GM21360 (cell line): ENCODE results near the gene PRRC1.
A peak's percentile ranks its signal among the peaks of the same experiment; 100 is the strongest.

Experiments used
- ATAC-seq: cut with Tn5 transposase; IDR thresholded peaks from one replicate; pipeline ENCODE4 v1.9.1; 2021; ENCODE audit warnings: mild to moderate bottlenecking, moderate library complexity; ENCODE audit not compliant: unreplicated experiment

PRRC1 gene

DNA sequence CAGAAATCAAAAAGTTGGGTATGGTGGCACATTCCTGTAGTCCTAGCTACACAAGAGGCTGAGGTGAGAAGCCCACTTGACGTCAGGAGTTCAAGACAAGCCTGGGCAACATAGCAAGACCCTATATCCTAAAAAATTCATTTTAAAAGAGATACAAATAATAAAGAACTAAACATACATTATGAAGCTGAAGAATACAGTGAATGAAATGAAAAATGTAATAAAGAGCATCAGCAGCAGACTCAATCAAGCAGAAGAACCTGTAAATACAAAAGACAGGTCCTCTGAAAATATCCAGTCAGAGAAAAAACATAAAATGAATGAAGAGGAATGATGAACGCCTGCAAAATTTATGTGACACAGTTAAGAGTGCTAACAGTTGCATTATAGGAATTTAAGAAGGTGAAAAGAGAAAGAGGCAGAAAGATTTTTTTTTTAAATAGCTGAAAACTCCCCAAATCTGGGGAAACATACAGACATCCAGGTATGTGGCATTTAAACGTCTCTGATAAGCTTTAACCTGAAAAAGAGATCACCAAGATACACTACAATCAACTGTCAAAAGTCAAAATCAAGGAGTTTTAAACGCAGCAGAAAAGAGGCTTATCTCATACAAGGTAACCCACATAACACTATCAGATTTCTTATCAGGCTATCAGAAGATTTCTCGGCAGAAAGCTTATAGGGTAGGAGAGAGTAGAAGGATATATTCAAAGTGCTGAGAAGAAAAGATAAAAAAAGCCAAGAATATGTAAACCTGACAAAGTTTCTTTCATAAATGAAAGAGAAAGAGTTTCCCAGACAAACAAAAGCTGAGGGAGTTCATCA is 57.6 kb downstream of the PRRC1 start:
- no peak for ATAC-seq

DNA sequence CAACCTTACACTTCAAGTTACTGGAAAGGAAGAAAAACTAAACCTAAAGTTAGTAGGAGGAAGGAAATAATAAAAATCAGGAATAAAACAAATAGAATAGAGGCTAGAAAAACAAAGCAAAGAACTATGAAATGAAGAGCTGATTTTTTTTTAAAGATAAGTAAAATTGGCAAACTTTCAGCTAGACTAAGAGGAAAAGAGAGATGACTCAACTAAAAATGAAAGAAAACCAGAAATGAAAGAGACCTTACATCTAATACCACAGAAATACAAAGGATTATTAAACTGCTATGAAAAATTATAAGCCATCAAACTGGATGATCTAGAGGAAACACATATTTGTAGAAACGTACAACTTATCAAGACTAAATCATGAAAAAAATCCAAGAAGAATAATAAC is 60.0 kb downstream of the PRRC1 start:
- no peak for ATAC-seq

DNA sequence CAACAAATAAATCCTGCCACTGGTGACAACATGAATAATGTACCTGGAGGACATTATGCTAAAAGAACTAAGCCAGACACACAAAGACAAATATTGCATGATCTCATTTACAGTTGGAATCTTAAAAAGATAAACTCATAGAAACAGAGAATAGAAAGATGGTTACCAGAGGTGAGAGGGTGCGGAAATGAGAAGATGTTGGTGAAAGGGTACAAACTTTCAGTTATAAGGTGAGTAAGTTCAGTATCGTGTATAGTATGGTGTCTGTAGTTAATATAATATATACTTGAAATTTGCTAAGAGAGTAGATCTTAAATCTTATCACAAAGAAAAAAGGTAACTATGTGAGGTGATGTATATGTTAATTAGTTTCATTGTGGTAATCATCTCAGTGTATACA is 63.3 kb downstream of the PRRC1 start:
- no peak for ATAC-seq

DNA sequence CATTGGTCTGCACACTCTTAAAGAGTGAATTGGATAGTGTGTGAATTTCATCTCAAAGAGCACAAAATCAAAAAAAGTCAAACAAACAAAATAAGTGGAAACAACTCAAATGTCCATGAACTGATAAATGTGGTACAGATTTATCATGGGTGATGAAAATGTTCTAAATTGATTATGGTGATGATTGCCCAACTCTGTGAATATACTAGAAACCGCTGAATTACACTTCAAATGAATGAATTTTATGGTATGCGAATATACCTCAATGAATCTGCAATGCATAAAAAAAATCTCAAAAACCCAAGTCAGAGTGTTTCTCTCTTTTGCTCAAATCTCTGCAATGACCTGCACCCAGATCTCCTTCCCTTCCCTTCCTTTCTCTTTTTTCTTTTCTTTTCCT is 64.0 kb downstream of the PRRC1 start:
- ATAC-seq: no peak

DNA sequence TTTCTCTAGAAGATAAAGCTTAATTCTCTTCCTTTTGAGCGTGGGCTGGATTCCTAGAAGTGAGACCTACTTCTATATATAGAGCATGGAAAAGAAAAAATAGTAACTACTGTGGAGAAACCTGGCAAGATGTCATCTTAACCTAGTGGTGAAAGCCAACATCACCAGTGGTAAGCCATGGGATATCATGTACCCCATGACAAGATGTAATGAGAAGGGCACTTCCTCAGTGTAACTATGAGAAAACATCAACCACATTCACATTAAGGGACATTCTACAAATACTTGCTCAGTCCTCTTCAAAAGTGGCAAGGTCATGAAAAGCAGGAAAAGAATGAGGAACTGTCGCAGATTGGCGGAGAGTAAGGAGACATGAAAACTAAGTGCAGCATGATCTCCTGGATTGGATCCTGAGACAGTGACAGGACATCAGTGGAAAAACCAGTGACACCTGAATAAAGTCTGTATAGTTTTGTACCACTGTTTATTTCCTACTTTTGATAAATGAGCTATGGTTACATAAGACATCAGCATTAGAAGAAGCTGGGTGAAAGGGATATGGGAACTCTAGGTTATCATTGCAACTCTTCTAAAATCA is 65.4 kb downstream of the PRRC1 start:
- ATAC-seq: no peak

DNA sequence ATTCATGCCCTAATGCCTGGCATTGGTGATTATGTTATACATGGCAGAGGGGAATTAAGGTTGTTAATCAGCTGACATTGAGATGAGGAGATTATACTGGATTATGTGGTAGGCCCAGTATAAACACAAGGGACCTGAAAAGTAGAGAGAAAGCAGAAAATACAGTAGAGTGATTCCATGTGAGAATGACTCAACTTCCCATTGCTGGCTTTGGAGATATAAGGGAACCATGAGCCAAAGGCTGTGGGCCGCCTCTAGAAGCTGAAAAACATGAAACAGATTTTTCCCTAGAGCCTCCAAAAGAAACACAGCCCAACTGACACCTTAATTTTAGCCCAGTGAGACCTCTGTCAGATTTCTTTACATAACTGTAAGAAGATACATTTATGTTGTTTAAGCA is 66.4 kb downstream of the PRRC1 start:
- no peak for ATAC-seq

DNA sequence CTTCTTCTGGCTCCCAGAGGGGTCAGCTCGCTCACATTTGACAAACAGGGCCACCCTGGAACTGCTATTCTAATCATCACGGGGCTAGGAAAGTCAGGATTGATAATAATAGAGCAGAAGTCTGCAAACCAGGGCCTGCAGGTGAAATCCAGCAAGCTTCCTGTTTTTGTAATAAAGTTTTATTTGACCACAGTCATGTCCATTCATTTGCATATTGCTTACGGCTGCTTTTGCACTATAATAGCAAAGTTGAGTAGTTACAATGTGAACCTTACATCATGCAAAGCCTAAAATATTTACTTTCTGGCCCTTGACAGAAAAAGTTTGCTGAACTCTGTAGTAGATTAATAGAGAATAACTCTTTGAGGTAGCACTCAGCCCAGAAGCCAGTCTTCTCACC is 68.2 kb downstream of the PRRC1 start:
- no peak for ATAC-seq

DNA sequence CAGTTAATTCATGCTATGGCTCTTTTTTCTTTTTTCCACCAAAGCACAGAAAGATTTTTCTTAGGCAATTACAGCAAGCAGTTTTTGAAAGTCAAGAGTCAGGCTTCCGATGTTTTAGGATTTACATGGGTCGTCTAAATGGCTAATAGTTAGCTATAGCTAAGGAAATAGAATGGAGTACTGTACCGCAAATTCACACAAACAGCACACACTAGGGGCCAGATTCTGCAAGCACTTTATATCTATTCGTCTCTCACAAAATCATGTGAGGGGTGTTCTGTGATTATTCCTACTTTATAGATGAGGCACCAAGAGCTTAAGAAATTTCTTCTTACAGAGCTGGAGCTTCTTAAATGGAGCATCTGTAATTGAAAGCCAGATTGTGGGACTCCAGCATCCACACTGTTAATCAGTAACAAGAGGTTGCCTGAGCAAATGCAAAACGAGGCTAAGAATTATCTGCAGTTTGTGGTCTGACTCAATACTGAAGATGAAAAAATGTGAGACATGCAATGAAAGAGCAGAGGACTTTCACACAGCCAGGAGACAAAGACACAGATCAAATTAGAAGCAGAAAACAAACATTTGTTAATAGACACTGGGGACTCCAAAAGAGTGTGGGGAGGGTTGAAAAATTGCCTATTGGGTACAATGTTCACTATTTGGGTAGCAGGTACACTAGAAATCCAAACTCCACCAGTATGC is 68.8 kb downstream of the PRRC1 start:
- ATAC-seq: peak; percentile 51

DNA sequence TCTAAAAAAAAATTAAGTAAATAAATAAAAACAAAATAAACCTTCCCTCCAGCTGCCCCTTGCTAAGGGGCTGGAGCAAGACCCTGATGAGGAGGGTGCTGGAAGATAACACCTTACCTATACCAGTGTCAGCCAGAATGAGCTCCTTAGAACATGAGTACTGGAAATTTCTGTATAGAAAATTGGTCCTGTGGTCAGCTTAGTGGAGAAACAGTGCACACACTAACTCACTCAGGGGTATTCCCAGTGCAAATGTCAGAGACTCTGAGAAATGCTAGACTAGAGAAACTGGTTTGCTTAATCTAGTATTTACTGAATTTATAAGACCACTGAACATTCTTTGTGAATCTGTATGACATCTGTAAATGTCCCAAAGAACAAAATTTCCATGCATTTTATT is 69.4 kb downstream of the PRRC1 start:
- peak; percentile 44 for ATAC-seq

DNA sequence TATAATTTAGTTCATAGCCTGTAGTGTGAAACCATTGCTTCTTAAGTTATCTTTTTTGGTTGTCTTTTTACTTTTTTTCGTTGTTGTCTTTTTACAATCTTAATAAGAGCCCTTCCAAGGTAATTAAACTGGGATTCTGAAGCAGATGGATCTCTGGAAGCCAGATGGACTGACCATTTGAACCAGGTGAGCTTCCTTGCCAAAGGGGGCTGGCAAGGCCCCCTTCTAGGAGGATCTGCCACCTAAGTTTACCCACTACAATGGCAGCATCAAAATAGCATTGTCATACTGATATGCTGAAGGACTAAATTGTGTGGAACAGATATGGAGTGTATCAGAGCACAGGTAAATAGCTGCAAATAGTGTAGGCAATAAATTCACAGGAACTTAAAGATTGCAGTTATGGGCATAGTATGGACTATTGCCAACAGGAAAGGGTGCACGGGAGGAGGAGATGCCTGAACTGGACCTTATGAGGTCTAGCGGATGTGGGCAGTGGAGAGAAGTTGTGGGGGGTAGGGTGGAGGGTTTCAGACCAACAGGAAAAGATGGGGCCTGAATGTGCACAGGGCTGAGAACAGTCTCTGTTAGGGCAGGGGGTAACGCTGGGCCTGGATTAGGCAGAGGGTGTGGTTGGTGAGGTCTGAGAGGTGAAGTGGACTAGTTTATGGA is 69.9 kb downstream of the PRRC1 start:
- no peak for ATAC-seq

DNA sequence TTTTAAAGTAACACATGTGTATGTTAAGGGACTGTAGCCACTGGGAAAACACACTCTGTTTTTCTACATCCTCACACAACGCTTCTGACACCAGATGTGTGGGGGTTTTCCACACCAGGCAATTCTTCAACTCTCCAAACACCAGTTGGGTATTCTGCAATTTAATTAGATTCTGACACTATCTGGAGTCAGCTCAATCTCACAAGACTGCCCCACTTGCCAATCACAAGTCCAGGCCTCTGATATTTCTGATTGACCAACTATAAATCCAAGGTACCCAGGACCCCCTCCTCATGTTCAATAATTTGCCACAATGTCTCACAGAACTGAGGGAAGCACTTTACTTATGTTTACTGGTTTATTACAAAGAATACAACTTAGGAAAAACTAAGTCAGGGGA is 70.9 kb downstream of the PRRC1 start:
- no peak for ATAC-seq

DNA sequence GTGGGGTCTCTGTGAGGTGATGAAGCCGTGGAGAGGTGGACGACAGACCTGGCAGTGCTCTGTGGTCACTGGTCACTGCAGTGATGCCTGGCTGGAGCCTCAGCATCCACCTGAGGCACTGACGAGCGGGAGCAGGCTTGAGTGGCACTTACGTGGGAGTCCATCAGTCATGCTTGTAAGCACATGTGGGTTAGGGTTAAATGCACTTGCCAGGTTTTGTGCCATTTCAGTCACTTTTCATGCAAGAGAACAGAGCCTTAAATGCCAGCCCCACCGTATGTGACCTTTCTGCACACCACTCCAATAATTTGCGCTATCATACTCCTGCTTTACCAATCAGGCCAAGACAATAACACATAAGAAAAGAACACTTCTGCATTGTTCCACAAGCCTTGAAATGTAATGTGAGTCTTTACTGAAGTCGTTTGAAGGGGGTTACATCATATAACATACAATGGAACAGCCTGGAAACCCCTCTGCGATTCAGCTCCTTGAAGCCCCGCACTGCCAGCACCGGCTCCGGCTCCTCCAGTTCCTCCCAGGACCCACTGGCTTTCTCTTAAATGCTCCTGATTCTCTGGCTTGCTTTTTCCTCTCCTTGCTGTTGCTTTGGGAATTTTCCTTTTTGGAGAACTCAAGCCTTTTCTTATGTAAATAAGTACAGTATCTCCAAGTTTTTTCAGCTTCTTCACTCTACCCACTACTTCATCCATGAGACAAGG is 72.0 kb downstream of the PRRC1 start:
- no peak for ATAC-seq

DNA sequence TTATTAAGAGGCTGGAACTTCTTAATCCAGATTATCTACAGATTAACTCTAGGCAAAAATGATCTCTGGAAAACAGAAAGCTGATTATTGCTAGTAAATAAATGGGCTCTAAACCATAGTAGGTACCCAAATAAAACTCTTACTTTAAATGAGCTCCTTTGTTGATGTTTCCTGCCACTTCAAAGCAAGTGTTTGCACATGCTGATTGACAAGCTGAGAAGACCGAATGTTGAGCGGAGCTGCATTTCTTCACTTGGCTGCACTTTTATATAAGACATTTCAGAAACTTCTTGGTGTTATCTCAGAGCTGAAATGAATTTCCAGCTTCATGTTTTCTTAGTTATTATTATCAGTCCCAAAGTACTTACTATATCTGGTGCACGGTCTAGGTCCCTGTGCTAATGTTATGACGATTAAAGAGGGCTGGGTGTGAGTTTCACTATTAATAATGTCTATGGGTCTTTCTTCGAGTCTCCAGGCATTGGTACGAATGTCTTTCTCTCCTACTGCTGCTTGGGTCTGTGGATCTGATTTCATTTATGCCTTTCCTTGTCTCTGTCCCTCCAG is 72.8 kb downstream of the PRRC1 start:
- ATAC-seq: peak; percentile 63

DNA sequence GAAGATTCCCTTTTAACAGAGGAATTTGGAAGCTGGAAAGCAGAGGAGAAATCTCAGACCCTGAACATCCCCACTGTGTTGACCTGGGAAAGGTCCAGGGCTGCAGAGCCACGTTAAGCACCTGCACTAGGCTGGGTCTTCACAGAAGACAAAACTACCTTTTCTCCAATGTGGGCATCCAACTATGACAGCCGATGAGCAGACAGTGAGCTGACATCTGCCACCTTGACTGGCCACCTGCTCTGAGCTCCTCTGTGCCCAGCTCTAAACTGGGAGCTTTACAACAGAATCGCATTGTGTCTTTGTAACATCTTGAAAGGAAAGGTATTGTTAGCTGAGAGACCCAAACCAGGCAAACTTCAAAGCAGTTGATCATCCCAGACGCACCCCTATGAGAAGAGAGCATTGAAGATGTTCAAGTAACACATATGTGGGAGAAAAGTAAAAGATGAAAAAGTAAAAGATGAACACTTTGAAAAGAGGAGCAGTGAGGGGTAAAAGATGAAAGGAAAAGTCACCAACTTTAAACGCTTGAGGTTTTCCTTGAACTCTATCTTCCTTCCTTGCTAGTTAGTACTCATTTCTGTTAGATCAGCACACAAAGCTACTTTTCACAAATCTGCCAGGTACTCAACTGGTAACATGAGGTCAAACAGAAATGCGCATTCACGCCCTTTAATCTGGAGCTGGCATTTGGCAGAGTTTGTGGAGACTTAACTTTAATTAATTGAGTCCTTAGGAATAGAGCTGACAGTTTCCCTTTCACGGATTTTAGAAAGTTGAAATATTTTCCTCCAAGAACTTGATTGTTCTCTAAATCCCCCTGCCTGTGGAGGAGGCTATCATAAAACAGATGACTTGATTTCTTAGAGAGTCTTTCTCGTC is 78.3 kb downstream of the PRRC1 start:
- ATAC-seq: no peak

DNA sequence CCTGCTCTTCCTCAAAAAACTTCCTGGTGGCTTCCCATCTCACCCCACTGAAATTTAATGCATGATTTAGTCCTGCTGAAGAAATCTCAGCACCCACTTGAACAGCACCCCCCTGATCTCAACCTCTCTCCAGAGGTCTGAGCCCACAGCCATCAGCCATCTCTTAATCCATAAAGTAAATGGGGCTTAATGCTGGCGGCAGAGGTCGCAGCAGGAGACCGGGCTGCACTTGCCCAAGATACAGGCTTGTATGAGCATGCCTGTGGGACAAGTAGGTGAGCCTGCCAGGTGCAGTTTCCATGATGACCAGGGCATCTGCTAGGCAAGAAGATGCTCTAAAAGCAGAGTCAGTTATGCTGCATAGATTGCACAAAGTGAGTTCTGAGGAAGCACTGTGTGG is 79.1 kb downstream of the PRRC1 start:
- no peak for ATAC-seq

DNA sequence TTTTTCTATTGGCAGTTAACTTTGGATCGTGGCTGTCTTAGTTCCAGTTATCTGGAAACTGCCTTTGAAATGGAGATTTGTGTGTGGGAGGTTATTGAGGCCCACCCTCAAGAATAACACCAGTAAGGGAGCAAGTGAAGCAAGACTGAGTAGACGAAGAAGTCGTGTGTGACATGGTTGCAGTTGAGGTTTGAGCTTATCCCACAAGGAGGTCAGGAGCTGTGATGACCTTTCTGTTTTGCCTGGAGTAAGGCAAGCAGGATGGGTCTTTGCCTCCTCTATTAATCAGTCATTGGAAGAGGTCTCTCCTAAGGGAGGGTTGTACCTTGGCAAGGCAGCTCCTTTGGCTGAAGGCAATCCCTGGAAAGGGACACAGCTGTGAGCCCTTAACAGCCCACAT is 81.9 kb downstream of the PRRC1 start:
- no peak for ATAC-seq

DNA sequence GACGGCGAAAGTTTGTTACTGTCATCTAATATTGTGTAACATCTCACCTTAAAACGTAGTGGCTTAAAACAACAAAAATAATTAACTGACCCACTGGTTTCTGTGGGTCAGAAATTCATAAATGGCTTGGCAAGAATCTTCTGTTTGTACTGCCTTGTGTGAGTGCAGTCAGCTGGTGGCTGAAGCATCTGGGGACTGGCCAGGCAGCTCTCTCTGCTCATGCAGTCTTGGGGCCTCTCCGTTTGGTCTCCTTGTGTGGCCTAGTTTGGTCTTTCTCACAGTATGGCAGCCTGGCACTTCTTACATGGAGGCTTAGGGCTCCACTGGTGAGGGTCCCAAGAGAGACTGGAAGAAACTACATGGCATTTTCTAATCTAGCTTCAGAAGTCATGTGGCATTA is 82.4 kb downstream of the PRRC1 start:
- ATAC-seq: no peak

DNA sequence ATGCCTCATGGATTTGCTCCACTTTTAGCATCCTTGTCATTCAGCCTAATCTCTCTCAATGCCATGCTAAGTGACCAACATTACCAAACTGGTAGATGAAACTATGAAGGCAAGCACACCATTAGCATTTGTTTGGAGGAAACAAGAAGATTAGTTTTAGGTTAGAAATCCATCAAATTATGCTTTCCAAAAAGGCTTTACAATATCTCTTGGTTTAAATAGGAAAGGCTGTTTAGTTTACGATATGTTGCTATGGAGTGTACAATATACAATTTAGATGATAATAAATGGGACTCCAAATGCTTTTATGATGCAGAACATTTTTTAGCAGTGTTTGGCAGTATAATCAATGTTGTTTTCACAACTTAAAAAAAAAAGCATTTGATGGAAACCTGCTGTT is 83.7 kb downstream of the PRRC1 start:
- no peak for ATAC-seq

DNA sequence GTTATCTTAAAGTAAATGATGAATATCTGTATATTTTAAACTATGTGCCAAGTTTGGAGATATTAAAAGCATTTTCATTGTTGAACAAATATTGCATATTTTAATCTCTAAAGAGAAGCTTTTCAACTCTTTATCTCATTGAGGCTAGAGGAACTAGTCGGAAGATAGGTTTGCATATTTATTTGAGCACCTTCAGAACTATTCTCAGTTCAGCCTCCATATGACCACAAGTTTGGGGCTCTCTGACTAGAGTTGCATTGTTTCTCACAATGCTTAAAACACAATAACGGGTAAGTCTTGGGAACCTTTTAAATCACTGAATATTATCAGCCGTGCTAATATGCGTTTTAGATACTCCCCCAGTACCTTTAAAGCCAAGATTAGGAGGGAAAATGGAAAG is 84.2 kb downstream of the PRRC1 start:
- ATAC-seq: no peak

DNA sequence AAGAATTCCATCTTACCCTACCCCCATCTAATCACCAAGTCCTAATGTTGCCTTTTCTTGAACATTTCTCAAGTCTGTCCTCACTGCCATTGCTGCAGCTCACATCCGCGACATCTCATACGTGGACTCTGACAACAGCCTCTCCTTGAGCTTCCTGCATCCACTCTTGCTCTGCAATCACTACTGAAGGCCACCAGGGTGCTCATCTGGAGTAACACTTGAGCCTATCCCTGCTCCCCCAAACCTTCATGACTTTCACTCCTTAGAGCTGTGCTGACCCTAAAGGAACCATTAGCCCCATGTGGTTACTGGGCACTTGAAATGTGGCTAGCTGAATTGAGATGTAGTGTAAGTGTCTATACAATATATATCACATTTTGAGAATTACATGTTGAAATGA is 85.0 kb downstream of the PRRC1 start:
- ATAC-seq: no peak
